ENCODE data around the gene IL6ST. TPM values are rescaled to one million over a fixed set of nuclear protein-coding genes. Genes with fewer than 3 reads are reported as not detected.
A peak's percentile ranks its signal among the peaks of the same experiment; 100 is the strongest.
"Not testable (repeated sequence)": the region's sequence is repeated elsewhere in the genome, so short reads cannot be mapped to it uniquely, and the experiment has no call there.

Gene IL6ST
- total RNA-seq, 2 experiments from 2014 or later = 61.0 to 64.1 TPM

GRCh38 chr5:56003179-56003578 lies 8.4 kb upstream of the IL6ST start:
- peaks cover 17% of the 10 kb centered on the region for H3K4me1 Mint-ChIP-seq (ENCODE audit: low read depth)
- POLR2A ChIA-PET = no interaction called here
- CTCF ChIA-PET = interaction anchor here (1.2 kb wide), 1 partner anchor 198 kb away, joined by 3 read pairs; no protein-coding TSS in a partner anchor
- H3K9me3 Mint-ChIP-seq = peaks cover 2% of the 10 kb centered on the region
- peaks cover 1% of the 10 kb centered on the region for H3K36me3 Mint-ChIP-seq
- H3K27me3 Mint-ChIP-seq = no peaks in the 10 kb centered on the region
- H3K4me3 Mint-ChIP-seq = no peak overlapping the region
- intact Hi-C loops (cut with micrococcal nuclease) = no loop called here
- no peak for DNase-seq
- no peak overlapping the region for H3K27ac Mint-ChIP-seq

GRCh38 chr5:56002303-56002702 lies 7.5 kb upstream of the IL6ST start:
- POLR2A ChIA-PET = no interaction called here
- peaks cover 1% of the 10 kb centered on the region for H3K36me3 Mint-ChIP-seq
- DNase-seq = no peak
- CTCF ChIA-PET = interaction anchor here (1.2 kb wide), 1 partner anchor 199 kb away, joined by 3 read pairs; no protein-coding TSS in a partner anchor
- peaks cover 2% of the 10 kb centered on the region for H3K9me3 Mint-ChIP-seq
- H3K27ac Mint-ChIP-seq = no peak overlapping the region
- peaks cover 25% of the 10 kb centered on the region for H3K4me1 Mint-ChIP-seq (ENCODE audit: low read depth)
- H3K27me3 Mint-ChIP-seq = no peaks in the 10 kb centered on the region
- intact Hi-C loops (cut with micrococcal nuclease) = no loop called here
- H3K4me3 Mint-ChIP-seq = no peak overlapping the region

DNA sequence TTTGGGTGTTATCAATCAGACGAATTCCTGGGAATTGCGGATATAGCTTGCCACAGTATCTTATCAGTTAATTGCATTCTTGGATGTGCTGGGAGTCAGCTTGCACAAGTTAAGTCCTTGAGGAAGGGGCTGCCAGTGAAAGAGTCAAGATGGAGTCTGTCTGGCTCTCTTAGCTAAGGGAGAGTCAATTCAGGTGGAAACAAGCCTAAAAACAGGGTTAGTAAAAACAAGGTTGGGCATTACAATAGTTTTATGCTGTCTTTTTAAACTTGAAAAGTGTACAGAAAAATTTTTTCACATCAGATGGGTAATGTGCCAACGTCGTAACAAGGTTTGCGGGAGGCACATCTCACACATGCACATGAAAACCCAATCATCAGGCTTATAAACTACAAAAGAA lies 5.5 kb upstream of the IL6ST start:
- POLR2A ChIA-PET; H3K9me3 Mint-ChIP-seq; H3K36me3 Mint-ChIP-seq; H3K27ac Mint-ChIP-seq; H3K4me3 Mint-ChIP-seq; CTCF ChIA-PET; DNase-seq; intact Hi-C loops (cut with micrococcal nuclease); H3K27me3 Mint-ChIP-seq: not testable (repeated sequence)
- peaks cover 26% of the 10 kb centered on the region for H3K4me1 Mint-ChIP-seq (ENCODE audit: low read depth)

DNA sequence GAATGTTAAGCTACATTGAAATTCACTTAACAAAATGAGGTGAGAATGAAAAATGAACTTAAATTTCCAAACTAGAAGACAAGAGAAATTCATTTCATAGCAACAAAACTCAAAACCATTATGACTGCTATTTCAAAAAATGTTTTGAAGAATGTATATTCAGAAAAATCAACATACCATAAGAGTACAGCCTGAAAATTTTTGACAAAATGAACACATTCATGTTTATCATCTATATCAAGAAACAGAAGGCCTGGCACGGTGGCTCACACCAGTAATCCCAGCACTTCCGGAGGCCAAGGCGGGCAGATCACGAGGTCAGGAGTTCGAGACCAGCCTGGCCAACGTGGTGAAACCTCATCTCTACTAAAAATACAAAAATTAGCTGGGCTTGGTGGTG lies 4.2 kb upstream of the IL6ST start:
- intact Hi-C loops (cut with micrococcal nuclease) = loop anchor here (10.0 kb wide), 1 partner anchor 826 kb away; no protein-coding TSS in a partner anchor
- no peaks in the 10 kb centered on the region for H3K27me3 Mint-ChIP-seq
- H3K4me1 Mint-ChIP-seq (ENCODE audit: low read depth) = peaks cover 26% of the 10 kb centered on the region
- POLR2A ChIA-PET = no interaction called here
- no peak for DNase-seq
- CTCF ChIA-PET = interaction anchor here (1.0 kb wide), 1 partner anchor 14 kb away, joined by 3 read pairs; no protein-coding TSS in a partner anchor
- H3K36me3 Mint-ChIP-seq = peaks cover 9% of the 10 kb centered on the region
- H3K27ac Mint-ChIP-seq = no peak overlapping the region
- H3K4me3 Mint-ChIP-seq = no peak overlapping the region
- H3K9me3 Mint-ChIP-seq = peaks cover 2% of the 10 kb centered on the region

- H3K4me3 Mint-ChIP-seq = peak overlapping the region; percentile 6
- intact Hi-C loops (cut with micrococcal nuclease) = loop anchor here (10.0 kb wide), 1 partner anchor 827 kb away; no protein-coding TSS in a partner anchor
- no peaks in the 10 kb centered on the region for H3K27me3 Mint-ChIP-seq
- H3K27ac Mint-ChIP-seq = peak overlapping the region; percentile 54
- ChIA-PET POLR2A (no interaction called here), CTCF (interaction anchor here (0.6 to 1.0 kb wide), 2 partner anchors 15 to 61 kb away, joined by 3 read pairs; no protein-coding TSS in a partner anchor)
- peak; percentile 38 for DNase-seq
- peaks cover 27% of the 10 kb centered on the region for H3K4me1 Mint-ChIP-seq (ENCODE audit: low read depth)
- H3K36me3 Mint-ChIP-seq = peaks cover 19% of the 10 kb centered on the region
- H3K9me3 Mint-ChIP-seq = peaks cover 2% of the 10 kb centered on the region
Observed at GRCh38 chr5:55997742-55998351, 3.1 kb upstream of the IL6ST start.

DNA sequence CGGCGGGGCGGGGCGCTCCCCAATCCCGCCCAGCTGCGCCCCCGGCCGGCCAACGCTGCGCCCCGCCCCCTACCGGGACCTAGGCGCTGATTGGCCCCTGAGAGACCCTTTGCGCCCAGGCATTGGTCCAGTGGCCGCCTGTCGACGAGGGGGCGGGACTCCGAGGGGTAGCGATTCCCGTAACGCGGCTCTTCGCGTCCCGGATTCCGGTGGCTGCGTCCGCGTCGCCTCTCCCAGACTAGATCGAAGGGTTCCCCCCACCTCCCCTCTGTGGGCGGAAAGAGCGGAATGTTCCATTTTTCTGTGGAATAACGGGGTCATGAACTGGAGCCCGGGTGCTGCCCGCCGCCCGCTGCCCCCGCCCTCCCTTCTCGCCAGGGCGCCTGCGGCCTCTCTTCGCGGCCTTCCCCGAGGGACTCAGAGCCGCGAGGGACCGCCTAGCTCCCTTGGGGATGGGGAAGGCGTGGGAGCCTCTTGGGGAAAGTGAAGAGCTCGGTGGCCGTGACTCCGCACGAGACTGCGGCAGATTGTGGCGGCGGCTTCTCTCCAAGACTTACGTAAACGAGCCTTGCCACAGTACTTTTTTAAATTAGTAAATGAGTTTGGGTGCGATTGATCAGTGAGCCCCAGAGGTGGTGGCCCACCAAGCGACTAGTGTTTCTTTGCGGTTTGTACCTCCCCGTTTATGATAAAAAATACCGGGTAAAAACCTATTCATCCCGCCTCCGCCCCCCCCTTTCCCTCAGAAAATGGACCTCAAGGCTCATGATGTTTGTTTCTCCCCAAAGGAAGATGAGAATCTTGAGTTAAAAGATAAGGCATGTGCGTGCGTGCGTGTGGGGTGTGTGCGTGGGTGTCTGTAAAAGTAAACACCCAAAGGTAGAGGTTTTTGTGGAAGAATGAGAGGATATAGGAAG lies 493 bp upstream of the IL6ST start:
- peak overlapping the region; percentile 99 for H3K4me3 Mint-ChIP-seq
- H3K9me3 Mint-ChIP-seq = peaks cover 3% of the 10 kb centered on the region
- peaks cover 51% of the 10 kb centered on the region for H3K4me1 Mint-ChIP-seq (ENCODE audit: low read depth)
- DNase-seq = peak; percentile 97
- H3K27ac Mint-ChIP-seq = peak overlapping the region; percentile 96
- ChIA-PET POLR2A (interaction anchor here (0.6 to 3.3 kb wide), 17 partner anchors 9 to 693 kb away, joined by 3 to 17 read pairs (median 3); no protein-coding TSS in a partner anchor), CTCF (interaction anchor here (0.6 to 2.1 kb wide), 7 partner anchors 17 to 833 kb away, joined by 3 to 7 read pairs (median 4); no protein-coding TSS in a partner anchor)
- H3K36me3 Mint-ChIP-seq = peaks cover 37% of the 10 kb centered on the region
- H3K27me3 Mint-ChIP-seq = no peaks in the 10 kb centered on the region
- intact Hi-C loops (cut with micrococcal nuclease) = loop anchor here (1.0 to 10.0 kb wide), 10 partner anchors 17 to 1177 kb away; partner anchors contain the start of genes GPBP1 and PLPP1

DNA sequence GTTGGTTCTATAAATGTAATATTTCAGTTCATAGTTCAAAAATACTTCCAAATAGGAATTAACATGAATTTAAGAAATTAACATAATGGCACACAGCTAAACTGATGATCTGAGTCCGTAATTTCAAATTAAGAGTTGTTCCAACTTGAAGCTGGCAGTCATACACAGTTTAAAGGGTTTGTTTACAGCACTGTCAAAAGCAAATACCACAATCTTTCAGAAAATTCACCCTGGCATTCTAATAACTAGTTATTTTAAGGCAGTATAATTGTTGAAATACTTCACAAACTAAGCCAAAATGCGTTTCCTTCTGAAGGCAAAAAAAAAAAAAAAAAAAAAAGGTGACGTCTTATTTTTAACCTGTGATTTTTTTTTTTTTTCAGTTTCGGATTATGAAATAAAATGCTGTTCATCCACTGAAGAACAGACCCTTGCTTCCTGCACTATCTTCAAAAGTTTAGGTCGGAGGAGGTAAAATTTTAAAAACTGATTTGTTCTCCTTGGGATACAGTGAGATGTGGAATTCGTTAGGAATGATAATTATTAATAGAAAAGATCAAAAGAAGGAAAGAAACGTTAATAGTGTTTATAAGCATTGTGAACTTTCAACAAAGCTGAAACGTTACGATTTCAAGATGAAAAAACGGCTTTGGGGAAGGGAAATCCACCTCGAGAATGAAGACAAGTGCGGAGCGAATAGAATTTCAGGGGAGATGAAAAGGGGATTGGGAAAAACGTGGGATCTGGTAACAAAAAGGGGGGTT lies 850 bp downstream of the IL6ST start:
- intact Hi-C loops (cut with micrococcal nuclease) = loop anchor here (1.0 to 10.0 kb wide), 8 partner anchors 10 to 1178 kb away; partner anchors contain the start of genes GPBP1 and PLPP1
- H3K27me3 Mint-ChIP-seq = no peaks in the 10 kb centered on the region
- POLR2A ChIA-PET = interaction anchor here (0.7 to 3.3 kb wide), 11 partner anchors 7 to 337 kb away, joined by 3 to 17 read pairs (median 5); no protein-coding TSS in a partner anchor
- H3K4me3 Mint-ChIP-seq = peak overlapping the region; percentile 99
- DNase-seq = no peak
- H3K27ac Mint-ChIP-seq = peak overlapping the region; percentile 100
- peaks cover 64% of the 10 kb centered on the region for H3K4me1 Mint-ChIP-seq (ENCODE audit: low read depth)
- CTCF ChIA-PET = interaction anchor here (1.1 to 2.1 kb wide), 2 partner anchors 9 to 16 kb away, joined by 3 to 7 read pairs; no protein-coding TSS in a partner anchor
- peaks cover 42% of the 10 kb centered on the region for H3K36me3 Mint-ChIP-seq
- peaks cover 3% of the 10 kb centered on the region for H3K9me3 Mint-ChIP-seq

- intact Hi-C loops (cut with micrococcal nuclease) = loop anchor here (1.0 to 10.0 kb wide), 5 partner anchors 9 to 1179 kb away; partner anchors contain the start of gene GPBP1
- peaks cover 45% of the 10 kb centered on the region for H3K36me3 Mint-ChIP-seq
- peak overlapping the region; percentile 99 for H3K4me3 Mint-ChIP-seq
- H3K4me1 Mint-ChIP-seq (ENCODE audit: low read depth) = peaks cover 64% of the 10 kb centered on the region
- CTCF ChIA-PET = interaction anchor here (1.0 kb wide), 1 partner anchor 13 kb away, joined by 4 read pairs; no protein-coding TSS in a partner anchor
- POLR2A ChIA-PET = interaction anchor here (1.5 to 3.3 kb wide), 2 partner anchors 10 to 19 kb away, joined by 5 to 17 read pairs; no protein-coding TSS in a partner anchor
- H3K9me3 Mint-ChIP-seq = peaks cover 3% of the 10 kb centered on the region
- no peak for DNase-seq
- H3K27me3 Mint-ChIP-seq = no peaks in the 10 kb centered on the region
- H3K27ac Mint-ChIP-seq = peak overlapping the region; percentile 100
Observed at GRCh38 chr5:55993013-55993412, 1.8 kb downstream of the IL6ST start.

DNA sequence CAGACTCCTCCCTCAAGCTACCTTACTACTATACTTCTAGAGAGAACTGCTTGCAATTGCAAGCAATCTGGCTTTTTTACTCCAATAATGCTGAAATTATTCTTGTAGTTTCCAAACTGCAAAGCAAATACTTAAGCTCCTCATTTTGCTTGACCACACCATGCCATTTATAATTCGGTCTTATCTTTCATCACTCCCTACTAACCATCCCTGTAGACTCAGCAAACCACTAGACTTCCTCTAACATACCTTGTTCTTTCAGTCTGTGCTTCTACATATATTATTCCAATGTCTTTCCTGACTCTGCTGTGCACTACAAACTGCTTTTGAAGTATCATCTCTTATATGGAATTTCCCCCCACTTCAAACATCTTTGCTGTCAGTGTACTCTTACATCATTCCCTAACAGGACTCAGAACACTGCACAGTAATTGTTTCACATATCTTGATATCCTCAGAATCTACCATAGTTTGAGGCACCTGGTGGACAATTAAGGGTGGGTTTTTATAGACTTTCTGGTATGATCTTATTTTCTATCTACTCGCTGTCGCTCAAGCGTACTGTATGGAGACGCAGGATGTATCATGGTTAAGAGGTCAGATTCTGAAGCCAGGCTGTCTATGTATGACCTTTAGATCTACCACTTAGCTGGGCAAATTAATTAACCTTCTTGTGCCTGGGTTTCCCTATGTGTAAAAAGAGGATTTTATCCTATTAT lies 2.8 kb downstream of the IL6ST start:
- Mint-ChIP-seq H3K36me3 (peaks cover 54% of the 10 kb centered on the region), H3K9me3 (peaks cover 3% of the 10 kb centered on the region), H3K4me1 (ENCODE audit: low read depth) (peaks cover 66% of the 10 kb centered on the region), H3K27ac (peak overlapping the region; percentile 100), H3K4me3 (peak overlapping the region; percentile 99), H3K27me3 (no peaks in the 10 kb centered on the region)
- intact Hi-C loops (cut with micrococcal nuclease) = loop anchor here (2.0 to 10.0 kb wide), 4 partner anchors 25 to 1180 kb away; partner anchors contain the start of gene GPBP1
- ChIA-PET CTCF (interaction anchor here (0.7 to 0.8 kb wide), 2 partner anchors 103 to 209 kb away, joined by 3 to 4 read pairs; no protein-coding TSS in a partner anchor), POLR2A (interaction anchor here (1.1 to 1.5 kb wide), 2 partner anchors 9 to 11 kb away, joined by 3 to 5 read pairs; no protein-coding TSS in a partner anchor)
- DNase-seq = no peak

- H3K9me3 Mint-ChIP-seq, DNase-seq, POLR2A ChIA-PET, H3K27me3 Mint-ChIP-seq: not testable (repeated sequence)
- intact Hi-C loops (cut with micrococcal nuclease) = loop anchor here (5.0 to 10.0 kb wide), 3 partner anchors 336 to 1181 kb away; partner anchors contain the start of gene GPBP1
- Mint-ChIP-seq H3K4me1 (ENCODE audit: low read depth) (peaks cover 67% of the 10 kb centered on the region), H3K27ac (peak overlapping the region; percentile 28), H3K36me3 (peaks cover 64% of the 10 kb centered on the region), H3K4me3 (peak overlapping the region; percentile 99)
- CTCF ChIA-PET = interaction anchor here (0.8 to 1.5 kb wide), 3 partner anchors 13 to 104 kb away, joined by 4 to 9 read pairs (median 4); no protein-coding TSS in a partner anchor
Observed at GRCh38 chr5:55990895-55991294, 3.9 kb downstream of the IL6ST start.
